Breast epithelium (tissue), 4 donors: ENCODE results near the gene PSMB9. TPM values are rescaled to one million over a fixed set of nuclear protein-coding genes. Genes with fewer than 3 reads are reported as not detected.
A peak's percentile ranks its signal among the peaks of the same experiment; 100 is the strongest.

ENCODE experiments used
- DNase-seq, 2 donors: peaks; one replicate each; pipeline ENCODE4 v3.0.0-alpha.2; 2019; ENCODE audit warnings: low spot score in 2 of 2
- H3K27ac ChIP-seq, 2 donors: fragments of 200-600 bp; sonication (generic) in 1 of 2; one replicate each; pipeline ENCODE4 v1.5.1; 2016 to 2019; ENCODE audit warnings: mild to moderate bottlenecking in 1 of 2
- H3K27me3 ChIP-seq, 2 donors: fragments of 200-600 bp; sonication (generic) in 1 of 2; one replicate each; pipeline versions ENCODE4 v1.5.1 to v1.6.0; 2017 to 2019; ENCODE audit warnings: control low read depth in 1 of 2, mild to moderate bottlenecking in 1 of 2
- H3K36me3 ChIP-seq: fragments of 200-600 bp; one replicate; pipeline ENCODE4 v1.5.1; 2019
- H3K4me1 ChIP-seq, 2 donors: fragments of 200-600 bp; sonication (generic); one replicate each; pipeline ENCODE4 v1.5.1; 2016 to 2019; ENCODE audit warnings: control low read depth in 1 of 2
- H3K4me3 ChIP-seq, 3 donors: fragments of 200-600 bp; sonication (generic); 1 replicate in 2 of 3; 2 replicates in 1 of 3; pipeline ENCODE4 v1.5.1; 2016 to 2019; ENCODE audit warnings: mild to moderate bottlenecking in 3 of 3, moderate library complexity in 2 of 3
- H3K9me3 ChIP-seq, 2 donors: fragments of 200-600 bp; sonication (generic) in 1 of 2; one replicate each; pipeline ENCODE4 v1.5.1; 2016 to 2019; ENCODE audit warnings: control low read depth in 1 of 2
- CTCF ChIP-seq, 3 donors: fragments of 450-650 bp; IDR thresholded peaks; one replicate each; pipeline ENCODE4 v1.5.1; 2016 to 2017; ENCODE audit warnings: antibody characterized with exemption in 3 of 3, mild to moderate bottlenecking in 3 of 3, moderate library complexity in 3 of 3
- POLR2A ChIP-seq: fragments of 450-650 bp; IDR thresholded peaks from one replicate; pipeline ENCODE4 v1.6.1; 2016; ENCODE audit warnings: antibody characterized with exemption, mild to moderate bottlenecking, moderate library complexity
- POLR2AphosphoS5 ChIP-seq, 3 donors: sonication (generic); formaldehyde crosslinking; IDR thresholded peaks; one replicate each; pipeline ENCODE4 v1.6.1; 2017; ENCODE audit warnings: antibody characterized with exemption in 3 of 3
- intact Hi-C: fragments of 100-400 bp; cut with DNase I; formaldehyde crosslinking; loops from one replicate; pipeline ENCODE4 v1.15.1; 2023; ENCODE audit warnings: low total_unique reads
- total RNA-seq, 3 donors: library from RNA; depleted of rRNA; stranded (reverse); fragments of >200 nt; gene quantifications; one replicate each; pipeline ENCODE4 v1.1.0, GENCODE V29; 2016

PSMB9 gene
- total RNA-seq, 3 donors from 2014 or later, result 16.8 to 25.9 (median 19.2) TPM

- Histone ChIP-seq H3K4me3 (peak overlapping the region; percentile 76 to 99 (median 91)), H3K9me3 (no peaks in the 10 kb centered on the region), H3K27ac (peak overlapping the region; percentile 96 to 100), H3K36me3 (no peaks in the 10 kb centered on the region), H3K4me1 (no peaks in the 10 kb centered on the region), H3K27me3 (no peaks in the 10 kb centered on the region)
- intact Hi-C loops, result loop anchor here (1.0 kb wide), 1 partner anchor 24 kb away; no protein-coding TSS in a partner anchor
- no peak for DNase-seq
- TF ChIP-seq CTCF (IDR thresholded peaks at IDR 0.05) (no peak), POLR2AphosphoS5 (IDR thresholded peaks at IDR 0.05) (no peak), POLR2A (no peak)
Observed at GRCh38 chr6:32852018-32852843, 1.8 kb upstream of the PSMB9 start.

GRCh38 chr6:32852844-32853540, 1.0 kb upstream of the PSMB9 start:
- H3K4me3 ChIP-seq, result peak overlapping the region; percentile 76 to 99 (median 91)
- intact Hi-C loops, result loop anchor here (1.0 kb wide), 1 partner anchor 25 kb away; no protein-coding TSS in a partner anchor
- peak in 1 of 2 donors; percentile 49 for DNase-seq
- TF ChIP-seq POLR2AphosphoS5 (IDR thresholded peaks at IDR 0.05) (no peak), CTCF (IDR thresholded peaks at IDR 0.05) (no peak), POLR2A (no peak)
- no peaks in the 10 kb centered on the region for H3K27me3 ChIP-seq
- H3K36me3 ChIP-seq, result no peaks in the 10 kb centered on the region
- H3K27ac ChIP-seq, result peak overlapping the region; percentile 96 to 100
- H3K9me3 ChIP-seq, result no peaks in the 10 kb centered on the region
- no peaks in the 10 kb centered on the region for H3K4me1 ChIP-seq

GRCh38 chr6:32854376-32855178, 585 bp downstream of the PSMB9 start:
- H3K27ac ChIP-seq, result peak overlapping the region; percentile 96 to 100
- no peaks in the 10 kb centered on the region for H3K9me3 ChIP-seq
- no peaks in the 10 kb centered on the region for H3K4me1 ChIP-seq
- H3K27me3 ChIP-seq, result no peaks in the 10 kb centered on the region
- H3K36me3 ChIP-seq, result no peaks in the 10 kb centered on the region
- DNase-seq, result no peak
- intact Hi-C loops, result loop anchor here (1.0 kb wide), 1 partner anchor 16 kb away; the partner anchor contains the start of gene TAP2
- no peak for TF ChIP-seq POLR2A
- TF ChIP-seq POLR2AphosphoS5 (IDR thresholded peaks at IDR 0.05), result no peak
- no peak for TF ChIP-seq CTCF (IDR thresholded peaks at IDR 0.05)
- H3K4me3 ChIP-seq, result peak overlapping the region; percentile 76 to 99 (median 91)

- H3K9me3 ChIP-seq, result no peaks in the 10 kb centered on the region
- no peaks in the 10 kb centered on the region for H3K36me3 ChIP-seq
- H3K4me3 ChIP-seq, result no peak overlapping the region
- peak overlapping the region; percentile 96 to 100 for H3K27ac ChIP-seq
- intact Hi-C loops, result no loop called here
- H3K27me3 ChIP-seq, result no peaks in the 10 kb centered on the region
- DNase-seq, result no peak
- TF ChIP-seq POLR2AphosphoS5 (IDR thresholded peaks at IDR 0.05) (no peak), CTCF (IDR thresholded peaks at IDR 0.05) (no peak), POLR2A (no peak)
- no peaks in the 10 kb centered on the region for H3K4me1 ChIP-seq
Observed at GRCh38 chr6:32855467-32856174, 1.6 kb downstream of the PSMB9 start.
